Neuronal stem cell (in vitro differentiated cells): ENCODE results near the gene NAT8.
"Not testable (repeated sequence)": the region's sequence is repeated elsewhere in the genome, so short reads cannot be mapped to it uniquely, and the experiment has no call there.

Source experiments
- DNase-seq: peaks from one replicate; pipeline ENCODE4 v3.0.0-alpha.2; 2013; ENCODE audit warnings: low spot score
- H2AFZ ChIP-seq: one replicate; pipeline ENCODE4 v1.6.1; 2013; ENCODE audit warnings: mild to moderate bottlenecking, low read length, inconsistent platforms
- H2AK5ac ChIP-seq: 2 replicates; pipeline ENCODE4 v1.6.1; 2013; ENCODE audit warnings: low read depth, mild to moderate bottlenecking, inconsistent platforms, low read length, moderate library complexity, mixed read lengths
- H2BK120ac ChIP-seq: 2 replicates; pipeline ENCODE4 v1.6.1; 2013; ENCODE audit warnings: low read depth, mild to moderate bottlenecking, inconsistent platforms, low read length, moderate library complexity, mixed read lengths
- H2BK12ac ChIP-seq: one replicate; pipeline ENCODE4 v1.6.1; 2013; ENCODE audit warnings: low read length, inconsistent platforms
- H2BK15ac ChIP-seq: 2 replicates; pipeline ENCODE4 v1.6.1; 2013; ENCODE audit warnings: mild to moderate bottlenecking, low read length, inconsistent platforms, mixed read lengths
- H2BK5ac ChIP-seq: one replicate; pipeline ENCODE4 v1.6.1; 2013; ENCODE audit warnings: inconsistent platforms, mild to moderate bottlenecking, low read length, moderate library complexity
- H3K14ac ChIP-seq: one replicate; pipeline ENCODE4 v1.6.1; 2013; ENCODE audit warnings: low read length, inconsistent platforms
- H3K18ac ChIP-seq: 2 replicates; pipeline ENCODE4 v1.6.1; 2013; ENCODE audit warnings: low read length, inconsistent platforms
- H3K23ac ChIP-seq: 2 replicates; pipeline ENCODE4 v1.6.1; 2013; ENCODE audit warnings: low read depth, mild to moderate bottlenecking, mixed read lengths, low read length, inconsistent platforms; ENCODE audit not compliant: poor library complexity
- H3K27ac ChIP-seq: replicated peaks from 3 replicates; pipeline ENCODE4 v1.5.1; 2013; ENCODE audit warnings: low read length, inconsistent platforms
- H3K27me3 ChIP-seq, 3 experiments: 2 replicates each; pipeline ENCODE4 v1.6.1; 2013; ENCODE audit warnings: low read length in 3 of 3, mild to moderate bottlenecking in 2 of 3, inconsistent platforms in 1 of 3, low read depth in 1 of 3, mixed read lengths in 1 of 3, moderate library complexity in 1 of 3; ENCODE audit not compliant: control insufficient read depth in 3 of 3, insufficient read depth in 3 of 3
- H3K36me3 ChIP-seq, 2 donors: replicated peaks in 1 of 2; 2 replicates each; pipeline ENCODE4 v1.6.1; 2013; ENCODE audit warnings: low read length in 2 of 2; ENCODE audit not compliant: control insufficient read depth in 2 of 2, insufficient read depth in 2 of 2
- H3K4ac ChIP-seq: 2 replicates; pipeline ENCODE4 v1.6.1; 2013; ENCODE audit warnings: inconsistent platforms, mild to moderate bottlenecking, low read length, moderate library complexity
- H3K4me1 ChIP-seq, 2 donors: 1 replicate in 1 of 2; 2 replicates in 1 of 2; pipeline ENCODE4 v1.6.1; 2013; ENCODE audit warnings: low read length in 2 of 2, low read depth in 1 of 2; ENCODE audit not compliant: control insufficient read depth in 2 of 2, insufficient read depth in 1 of 2
- H3K4me2 ChIP-seq: one replicate; pipeline ENCODE4 v1.6.1; 2013; ENCODE audit warnings: mild to moderate bottlenecking, low read length, inconsistent platforms; ENCODE audit not compliant: insufficient read depth, poor library complexity, severe bottlenecking
- H3K4me3 ChIP-seq, 2 donors: 2 replicates each; pipeline ENCODE4 v1.5.1; 2013; ENCODE audit warnings: low read length in 2 of 2, mild to moderate bottlenecking in 2 of 2, inconsistent platforms in 1 of 2, moderate library complexity in 1 of 2
- H3K79me1 ChIP-seq: one replicate; pipeline ENCODE4 v1.6.1; 2013; ENCODE audit warnings: low read depth, mild to moderate bottlenecking, inconsistent platforms, low read length, moderate library complexity
- H3K9ac ChIP-seq: one replicate; pipeline ENCODE4 v1.6.1; 2013; ENCODE audit warnings: mild to moderate bottlenecking, low read depth, low read length, inconsistent platforms; ENCODE audit not compliant: poor library complexity
- H3K9me3 ChIP-seq, 2 donors: replicated peaks in 1 of 2; 2 replicates each; pipeline versions ENCODE3 to v1.6.1; 2013; ENCODE audit warnings: low read length in 2 of 2, mild to moderate bottlenecking in 2 of 2, inconsistent platforms in 1 of 2, low read depth in 1 of 2, mixed read lengths in 1 of 2, moderate library complexity in 1 of 2; ENCODE audit not compliant: control insufficient read depth in 2 of 2, insufficient read depth in 1 of 2
- H4K8ac ChIP-seq: one replicate; pipeline ENCODE4 v1.6.1; 2013; ENCODE audit warnings: low read depth, mild to moderate bottlenecking, inconsistent platforms, low read length, moderate library complexity
- H4K91ac ChIP-seq: one replicate; pipeline ENCODE4 v1.6.1; 2013; ENCODE audit warnings: low read length, low read depth, mild to moderate bottlenecking, inconsistent platforms; ENCODE audit not compliant: poor library complexity
- WGBS, 2 donors: extraction: QIAGEN DNeasy Blood & Tissue Kit; methylation state at CpG; one replicate each; pipeline ENCODE4 v1.1.7; 2013; ENCODE audit warnings: missing lambda C conversion rate in 2 of 2, mixed read lengths in 1 of 2; ENCODE audit not compliant: insufficient read length in 2 of 2, insufficient replicate concordance in 1 of 2; ENCODE audit errors: extremely low coverage in 2 of 2; 5-methylcytosine and 5-hydroxymethylcytosine counted together

The NAT8 gene

GRCh38 chr2:73610111-73610510, 32.1 kb downstream of the NAT8 start:
- Histone ChIP-seq H3K4ac (no peak overlapping the region), H3K9ac (no peak overlapping the region), H3K14ac (no peak overlapping the region), H3K9me3 (no peaks in the 10 kb centered on the region), H4K8ac (no peak overlapping the region), H3K23ac (no peak overlapping the region), H3K79me1 (no peaks in the 10 kb centered on the region), H3K27ac (no peak overlapping the region), H3K36me3 (peaks cover 0 to 42% of the 10 kb centered on the region in 2 donors), H2AK5ac (no peak overlapping the region), H3K4me2 (no peak overlapping the region), H3K18ac (no peak overlapping the region), H2BK12ac (no peak overlapping the region), H3K4me3 (no peak overlapping the region), H3K4me1 (no peaks in the 10 kb centered on the region), H2BK120ac (no peak overlapping the region), H4K91ac (no peak overlapping the region), H2BK5ac (no peak overlapping the region), H2BK15ac (no peak overlapping the region), H2AFZ (no peak overlapping the region), H3K27me3 (no peaks in the 10 kb centered on the region)
- WGBS, 2 donors = no CpG with 5 or more reads among the region's 3 CpGs
- no peak for DNase-seq

- H3K27me3 ChIP-seq, H2BK15ac ChIP-seq, H3K79me1 ChIP-seq, H3K4me1 ChIP-seq, H3K14ac ChIP-seq, H3K9ac ChIP-seq, H3K23ac ChIP-seq, H4K91ac ChIP-seq, H3K4me3 ChIP-seq, H3K27ac ChIP-seq, H2BK12ac ChIP-seq, H3K4ac ChIP-seq, H4K8ac ChIP-seq, DNase-seq, H3K9me3 ChIP-seq, H3K4me2 ChIP-seq, H2AFZ ChIP-seq, H3K18ac ChIP-seq, H2AK5ac ChIP-seq, H2BK5ac ChIP-seq, H2BK120ac ChIP-seq: not testable (repeated sequence)
- peaks cover 10 to 79% of the 10 kb centered on the region in 2 donors for H3K36me3 ChIP-seq
- no CpG with 5 or more reads among the region's 2 CpGs for WGBS, 2 donors
Observed at GRCh38 chr2:73604589-73604988, 37.6 kb downstream of the NAT8 start.

DNA sequence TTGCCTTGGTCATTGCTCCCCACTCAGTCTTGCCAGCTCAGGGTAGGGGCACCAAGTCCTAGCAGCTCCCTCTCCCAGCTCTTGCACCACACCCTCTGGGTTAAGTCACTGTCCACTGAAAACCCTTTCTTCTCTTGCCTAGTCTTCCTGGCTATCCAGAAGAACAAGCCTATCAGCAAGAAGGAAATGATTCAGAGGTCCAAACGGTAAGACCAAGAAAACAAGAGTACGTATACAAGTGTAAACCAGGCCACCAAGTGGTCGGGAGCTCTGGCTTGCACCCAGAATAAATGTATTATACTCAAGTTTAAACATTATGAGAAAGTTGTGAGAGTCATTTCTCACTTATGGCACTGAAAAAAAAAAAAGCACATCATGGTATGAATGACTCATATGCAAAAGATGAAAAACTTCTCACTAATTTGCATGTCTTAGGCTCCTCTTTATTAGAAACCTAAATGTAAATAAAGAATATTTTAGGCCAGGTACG, 39.1 kb downstream of the NAT8 start:
- H2BK15ac ChIP-seq, H3K27me3 ChIP-seq, H3K23ac ChIP-seq, H2BK120ac ChIP-seq, H4K91ac ChIP-seq, H3K79me1 ChIP-seq, H3K9ac ChIP-seq, H3K9me3 ChIP-seq, H3K4me3 ChIP-seq, H3K18ac ChIP-seq, H3K14ac ChIP-seq, H4K8ac ChIP-seq, H2BK5ac ChIP-seq, H3K4me2 ChIP-seq, DNase-seq, H3K4me1 ChIP-seq, H2AFZ ChIP-seq, H2BK12ac ChIP-seq, H2AK5ac ChIP-seq, H3K4ac ChIP-seq, H3K27ac ChIP-seq: not testable (repeated sequence)
- peaks cover 10 to 68% of the 10 kb centered on the region in 2 donors for H3K36me3 ChIP-seq
- WGBS, 2 donors = no CpG with 5 or more reads among the region's 4 CpGs

GRCh38 chr2:73601780-73602179, 40.4 kb downstream of the NAT8 start:
- Histone ChIP-seq H3K4me3 (no peak overlapping the region), H3K27ac (no peak overlapping the region), H3K4me2 (no peak overlapping the region), H3K18ac (no peak overlapping the region), H3K4me1 (no peaks in the 10 kb centered on the region), H3K27me3 (no peaks in the 10 kb centered on the region), H2BK12ac (no peak overlapping the region), H3K4ac (no peak overlapping the region), H4K8ac (no peak overlapping the region), H3K23ac (no peak overlapping the region), H3K79me1 (no peaks in the 10 kb centered on the region), H2BK5ac (no peak overlapping the region), H2BK120ac (no peak overlapping the region), H3K9ac (no peak overlapping the region), H3K9me3 (no peaks in the 10 kb centered on the region), H3K36me3 (peaks cover 10 to 62% of the 10 kb centered on the region in 2 donors), H2AK5ac (no peak overlapping the region), H4K91ac (no peak overlapping the region), H2AFZ (no peak overlapping the region), H2BK15ac (no peak overlapping the region), H3K14ac (no peak overlapping the region)
- no CpG with 5 or more reads among the region's 5 CpGs for WGBS, 2 donors
- no peak for DNase-seq
